WTC11 (cell line): ENCODE results near the gene FGF14. TPM values are rescaled to one million over a fixed set of nuclear protein-coding genes. Genes with fewer than 3 reads are reported as not detected.

Source experiments
- ATAC-seq: fragments of 200-7000 bp; cut with Tn5 transposase; 2 replicates; pipeline ENCODE4 v1.10.0; 2021; ENCODE audit warnings: mild to moderate bottlenecking, moderate library complexity
- CTCF ChIA-PET: fragments of 300-600 bp; sonication (Branson Sonifier 250); formaldehyde crosslinking; loops from one replicate; lab custom pipeline; 2021; ENCODE audit warnings: antibody characterized with exemption; lab: Charles Lee
- POLR2A ChIA-PET: fragments of 350-600 bp; sonication (Branson Sonifier 250); formaldehyde crosslinking; loops from one replicate; lab custom pipeline; 2021; ENCODE audit warnings: antibody characterized with exemption; lab: Charles Lee
- DNase-seq: peaks from one replicate; pipeline ENCODE4 v3.0.0; 2021; ENCODE audit warnings: low spot score
- H3K27ac Mint-ChIP-seq: 2 replicates; pipeline ENCODE4 v1.8.0; 2021; ENCODE audit warnings: mixed read lengths
- H3K27me3 Mint-ChIP-seq: 2 replicates; pipeline ENCODE4 v1.8.0; 2021; ENCODE audit warnings: low read depth, mild to moderate bottlenecking, moderate library complexity, mixed read lengths
- H3K36me3 Mint-ChIP-seq: 2 replicates; pipeline ENCODE4 v1.8.0; 2021; ENCODE audit warnings: mixed read lengths
- H3K4me1 Mint-ChIP-seq: 2 replicates; pipeline ENCODE4 v1.8.0; 2022; ENCODE audit warnings: mixed read lengths
- H3K4me3 Mint-ChIP-seq: 2 replicates; pipeline ENCODE4 v1.8.0; 2021; ENCODE audit warnings: mild to moderate bottlenecking, moderate library complexity, mixed read lengths
- H3K9me3 Mint-ChIP-seq: 2 replicates; pipeline ENCODE4 v1.8.0; 2021; ENCODE audit warnings: mixed read lengths
- ARID4B ChIP-seq: sonication (generic); formaldehyde crosslinking; IDR thresholded peaks from 2 replicates; pipeline ENCODE4 v1.8.0; 2023; ENCODE audit warnings: missing genetic modification reagents, mild to moderate bottlenecking, borderline replicate concordance
- GRHL2 ChIP-seq: fragments of 250-450 bp; sonication (Bioruptor Pico); IDR thresholded peaks from 2 replicates; pipeline ENCODE4 v1.8.0; 2022; ENCODE audit warnings: mild to moderate bottlenecking, moderate library complexity; ENCODE audit not compliant: insufficient replicate concordance, severe bottlenecking
- KAT7 ChIP-seq: sonication (generic); formaldehyde crosslinking; IDR thresholded peaks from 2 replicates; pipeline ENCODE4 v1.8.1; 2023; ENCODE audit warnings: missing genetic modification reagents, mild to moderate bottlenecking, borderline replicate concordance
- MYBL2 ChIP-seq: sonication (generic); formaldehyde crosslinking; IDR thresholded peaks from 2 replicates; pipeline ENCODE4 v1.8.1; 2023; ENCODE audit warnings: mild to moderate bottlenecking, moderate library complexity, missing genetic modification reagents
- NR1H2 ChIP-seq: sonication (generic); formaldehyde crosslinking; IDR thresholded peaks from 2 replicates; pipeline ENCODE4 v1.9.0; 2021; ENCODE audit warnings: mild to moderate bottlenecking, moderate library complexity, missing genetic modification reagents
- NR3C1 ChIP-seq: sonication (generic); formaldehyde crosslinking; conservative IDR thresholded peaks from 2 replicates; pipeline ENCODE4 v1.8.1; 2023; ENCODE audit warnings: low read depth, mild to moderate bottlenecking, missing genetic modification reagents
- RELA ChIP-seq: sonication (generic); formaldehyde crosslinking; IDR thresholded peaks from 2 replicates; pipeline ENCODE4 v1.8.1; 2022; ENCODE audit warnings: missing genetic modification reagents, mild to moderate bottlenecking, borderline replicate concordance
- RORB ChIP-seq: fragments of 250-450 bp; sonication (Bioruptor Pico); IDR thresholded peaks from 2 replicates; pipeline ENCODE4 v1.9.0; 2021; ENCODE audit warnings: mild to moderate bottlenecking
- SMAD3 ChIP-seq: sonication (generic); formaldehyde crosslinking; IDR thresholded peaks from 2 replicates; pipeline ENCODE4 v1.8.0; 2022; ENCODE audit warnings: missing genetic modification reagents, mild to moderate bottlenecking, borderline replicate concordance
- TEAD1 ChIP-seq: sonication (generic); formaldehyde crosslinking; IDR thresholded peaks from 2 replicates; pipeline ENCODE4 v1.8.0; 2022; ENCODE audit warnings: mild to moderate bottlenecking, missing genetic modification reagents
- TP53 ChIP-seq: sonication (generic); formaldehyde crosslinking; IDR thresholded peaks from 2 replicates; pipeline ENCODE4 v1.8.1; 2023; ENCODE audit warnings: mild to moderate bottlenecking, missing genetic modification reagents
- ZNF317 ChIP-seq: sonication (generic); formaldehyde crosslinking; IDR thresholded peaks from 2 replicates; pipeline ENCODE4 v1.8.1; 2023; ENCODE audit warnings: low read depth, mild to moderate bottlenecking, moderate library complexity, missing genetic modification reagents, borderline replicate concordance
- ZNF425 ChIP-seq: fragments of 250-450 bp; sonication (Bioruptor Pico); conservative IDR thresholded peaks from 2 replicates; pipeline ENCODE4 v1.9.0; 2021; ENCODE audit warnings: mild to moderate bottlenecking
- ZNF532 ChIP-seq: fragments of 250-450 bp; sonication (Bioruptor Pico); IDR thresholded peaks from 2 replicates; pipeline ENCODE4 v1.9.0; 2021; ENCODE audit warnings: mild to moderate bottlenecking, borderline replicate concordance
- total RNA-seq: library from RNA; stranded (reverse); gene quantifications from 3 replicates; pipeline ENCODE4 v1.2.3, GENCODE V29; 2021
- TF ChIP-seq, protein P1 (sequence below): sonication (generic); formaldehyde crosslinking; IDR thresholded peaks from 2 replicates; pipeline ENCODE4 v1.8.1; 2023; ENCODE audit warnings: mild to moderate bottlenecking, missing genetic modification reagents, borderline replicate concordance
- TF ChIP-seq, protein P2 (sequence below): sonication (generic); formaldehyde crosslinking; IDR thresholded peaks from 2 replicates; pipeline ENCODE4 v1.8.0; 2023; ENCODE audit warnings: missing genetic modification reagents

The FGF14 gene
- total RNA-seq, 1 experiment from 2014 or later = 0.28 TPM

- TF ChIP-seq RORB (CRISPR knock-in tag) (no peak), ARID4B (CRISPR knock-in tag) (no peak), NR3C1 (CRISPR knock-in tag) (no peak)
Measured at GRCh38 chr13:101833671-101834070, 568.2 kb downstream of the FGF14 start (continued).

DNA sequence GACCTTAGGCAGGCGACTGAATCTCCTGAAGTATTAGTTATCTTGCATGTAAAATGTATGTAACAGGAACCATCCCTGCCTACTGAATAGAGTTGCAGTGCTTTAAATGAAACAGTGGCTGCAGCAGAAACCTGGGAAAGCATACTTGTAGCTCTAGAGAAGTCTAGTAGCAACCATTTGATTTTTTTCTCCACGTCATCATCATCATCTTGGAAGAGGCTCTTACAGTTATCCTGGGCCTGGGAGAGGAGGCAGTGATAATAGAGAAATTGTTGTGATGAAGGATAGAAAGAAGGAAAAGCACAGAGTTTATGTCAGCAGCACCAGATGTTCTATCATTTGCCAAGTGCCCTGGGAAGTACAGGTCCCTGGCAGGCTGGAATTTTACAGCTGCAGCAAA is 571.8 kb downstream of the FGF14 start:
- ChIA-PET CTCF (no interaction called here), POLR2A (no interaction called here)
- DNase-seq (no peak), ATAC-seq (no peak)
- no peaks in the 10 kb centered on the region for H3K27me3 Mint-ChIP-seq
- H3K4me1 Mint-ChIP-seq = no peaks in the 10 kb centered on the region
- H3K27ac Mint-ChIP-seq = no peak overlapping the region
- H3K36me3 Mint-ChIP-seq = peaks cover 9% of the 10 kb centered on the region
- no peak overlapping the region for H3K4me3 Mint-ChIP-seq
- no peak for TF ChIP-seq TP53
- TF ChIP-seq GRHL2 = no peak
- no peak for TF ChIP-seq MYBL2
- TF ChIP-seq SMAD3 (CRISPR knock-in tag) = no peak
- TF ChIP-seq, protein P1, sequence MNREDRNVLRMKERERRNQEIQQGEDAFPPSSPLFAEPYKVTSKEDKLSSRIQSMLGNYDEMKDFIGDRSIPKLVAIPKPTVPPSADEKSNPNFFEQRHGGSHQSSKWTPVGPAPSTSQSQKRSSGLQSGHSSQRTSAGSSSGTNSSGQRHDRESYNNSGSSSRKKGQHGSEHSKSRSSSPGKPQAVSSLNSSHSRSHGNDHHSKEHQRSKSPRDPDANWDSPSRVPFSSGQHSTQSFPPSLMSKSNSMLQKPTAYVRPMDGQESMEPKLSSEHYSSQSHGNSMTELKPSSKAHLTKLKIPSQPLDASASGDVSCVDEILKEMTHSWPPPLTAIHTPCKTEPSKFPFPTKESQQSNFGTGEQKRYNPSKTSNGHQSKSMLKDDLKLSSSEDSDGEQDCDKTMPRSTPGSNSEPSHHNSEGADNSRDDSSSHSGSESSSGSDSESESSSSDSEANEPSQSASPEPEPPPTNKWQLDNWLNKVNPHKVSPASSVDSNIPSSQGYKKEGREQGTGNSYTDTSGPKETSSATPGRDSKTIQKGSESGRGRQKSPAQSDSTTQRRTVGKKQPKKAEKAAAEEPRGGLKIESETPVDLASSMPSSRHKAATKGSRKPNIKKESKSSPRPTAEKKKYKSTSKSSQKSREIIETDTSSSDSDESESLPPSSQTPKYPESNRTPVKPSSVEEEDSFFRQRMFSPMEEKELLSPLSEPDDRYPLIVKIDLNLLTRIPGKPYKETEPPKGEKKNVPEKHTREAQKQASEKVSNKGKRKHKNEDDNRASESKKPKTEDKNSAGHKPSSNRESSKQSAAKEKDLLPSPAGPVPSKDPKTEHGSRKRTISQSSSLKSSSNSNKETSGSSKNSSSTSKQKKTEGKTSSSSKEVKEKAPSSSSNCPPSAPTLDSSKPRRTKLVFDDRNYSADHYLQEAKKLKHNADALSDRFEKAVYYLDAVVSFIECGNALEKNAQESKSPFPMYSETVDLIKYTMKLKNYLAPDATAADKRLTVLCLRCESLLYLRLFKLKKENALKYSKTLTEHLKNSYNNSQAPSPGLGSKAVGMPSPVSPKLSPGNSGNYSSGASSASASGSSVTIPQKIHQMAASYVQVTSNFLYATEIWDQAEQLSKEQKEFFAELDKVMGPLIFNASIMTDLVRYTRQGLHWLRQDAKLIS (CRISPR knock-in tag) = no peak
- no peak for TF ChIP-seq RELA (CRISPR knock-in tag)
- TF ChIP-seq NR1H2 = no peak
- no peak for TF ChIP-seq ZNF317
- peaks cover 23% of the 10 kb centered on the region for H3K9me3 Mint-ChIP-seq

GRCh38 chr13:101829484-101829883 is 572.4 kb downstream of the FGF14 start:
- no peak for DNase-seq
- no peak overlapping the region for H3K27ac Mint-ChIP-seq
- H3K36me3 Mint-ChIP-seq = peaks cover 9% of the 10 kb centered on the region
- CTCF ChIA-PET = no interaction called here
- no peaks in the 10 kb centered on the region for H3K4me1 Mint-ChIP-seq
- no peaks in the 10 kb centered on the region for H3K27me3 Mint-ChIP-seq
- H3K4me3 Mint-ChIP-seq = no peak overlapping the region
- POLR2A ChIA-PET = no interaction called here
- no peak for ATAC-seq
- H3K9me3 Mint-ChIP-seq = peaks cover 23% of the 10 kb centered on the region
- TF ChIP-seq KAT7 (CRISPR knock-in tag) (no peak), TP53 (no peak), TEAD1 (no peak), ZNF532 (CRISPR knock-in tag) (no peak), ZNF425 (CRISPR knock-in tag) (no peak)
- TF ChIP-seq, protein P2, sequence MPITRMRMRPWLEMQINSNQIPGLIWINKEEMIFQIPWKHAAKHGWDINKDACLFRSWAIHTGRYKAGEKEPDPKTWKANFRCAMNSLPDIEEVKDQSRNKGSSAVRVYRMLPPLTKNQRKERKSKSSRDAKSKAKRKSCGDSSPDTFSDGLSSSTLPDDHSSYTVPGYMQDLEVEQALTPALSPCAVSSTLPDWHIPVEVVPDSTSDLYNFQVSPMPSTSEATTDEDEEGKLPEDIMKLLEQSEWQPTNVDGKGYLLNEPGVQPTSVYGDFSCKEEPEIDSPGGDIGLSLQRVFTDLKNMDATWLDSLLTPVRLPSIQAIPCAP (CRISPR knock-in tag) = no peak
